Lower leg skin (tissue), 3 donors: ENCODE measurements around the gene BUD13.

ENCODE experiments used
- POLR2A ChIP-seq, 2 donors: fragments of 450-650 bp; IDR thresholded peaks; one replicate each; pipeline ENCODE4 v1.6.1; 2016 to 2017; ENCODE audit warnings: antibody characterized with exemption in 2 of 2, mild to moderate bottlenecking in 1 of 2, moderate library complexity in 1 of 2
- TF ChIP-seq, protein P1 (sequence below), 3 donors: fragments of 450-650 bp; IDR thresholded peaks; one replicate each; pipeline ENCODE4 v1.5.1; 2016; ENCODE audit warnings: antibody characterized with exemption in 3 of 3, mild to moderate bottlenecking in 3 of 3, moderate library complexity in 2 of 3

DNA sequence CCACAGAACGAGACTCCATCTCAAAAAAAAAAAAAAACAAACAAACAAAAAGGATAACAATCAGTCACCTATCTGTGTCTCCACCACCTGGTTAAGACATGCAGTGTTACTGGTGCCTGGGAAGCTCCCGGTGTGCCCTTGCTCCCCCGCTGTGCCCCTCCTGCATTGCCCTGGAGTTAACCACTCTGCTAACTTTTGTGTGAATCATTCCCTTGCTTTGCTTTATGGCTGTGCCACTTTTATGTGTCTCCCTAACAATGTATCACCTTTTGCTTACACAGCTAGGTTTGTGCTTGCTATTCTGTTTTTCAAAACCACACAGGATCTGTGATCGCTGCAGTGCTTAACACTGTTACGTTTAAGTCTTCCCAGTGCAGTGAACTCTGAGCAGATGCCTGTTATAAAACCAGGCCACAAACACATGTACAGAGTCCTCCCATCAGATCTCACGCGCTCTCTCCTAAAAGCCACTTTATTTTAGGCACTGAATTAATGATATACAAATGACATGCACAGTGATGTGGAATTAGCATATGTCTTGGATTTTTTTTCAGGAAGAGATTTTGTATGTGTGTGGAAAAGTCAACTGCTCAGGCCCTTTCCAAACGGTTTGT is 69.9 kb downstream of the BUD13 start:
- TF ChIP-seq POLR2A (IDR thresholded peaks at IDR 0.05) = no peak
- TF ChIP-seq, protein P1, sequence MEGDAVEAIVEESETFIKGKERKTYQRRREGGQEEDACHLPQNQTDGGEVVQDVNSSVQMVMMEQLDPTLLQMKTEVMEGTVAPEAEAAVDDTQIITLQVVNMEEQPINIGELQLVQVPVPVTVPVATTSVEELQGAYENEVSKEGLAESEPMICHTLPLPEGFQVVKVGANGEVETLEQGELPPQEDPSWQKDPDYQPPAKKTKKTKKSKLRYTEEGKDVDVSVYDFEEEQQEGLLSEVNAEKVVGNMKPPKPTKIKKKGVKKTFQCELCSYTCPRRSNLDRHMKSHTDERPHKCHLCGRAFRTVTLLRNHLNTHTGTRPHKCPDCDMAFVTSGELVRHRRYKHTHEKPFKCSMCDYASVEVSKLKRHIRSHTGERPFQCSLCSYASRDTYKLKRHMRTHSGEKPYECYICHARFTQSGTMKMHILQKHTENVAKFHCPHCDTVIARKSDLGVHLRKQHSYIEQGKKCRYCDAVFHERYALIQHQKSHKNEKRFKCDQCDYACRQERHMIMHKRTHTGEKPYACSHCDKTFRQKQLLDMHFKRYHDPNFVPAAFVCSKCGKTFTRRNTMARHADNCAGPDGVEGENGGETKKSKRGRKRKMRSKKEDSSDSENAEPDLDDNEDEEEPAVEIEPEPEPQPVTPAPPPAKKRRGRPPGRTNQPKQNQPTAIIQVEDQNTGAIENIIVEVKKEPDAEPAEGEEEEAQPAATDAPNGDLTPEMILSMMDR (IDR thresholded peaks at IDR 0.05) = no peak
